ENCODE measurements around the gene DNAJB8.
A peak's percentile ranks its signal among the peaks of the same experiment; 100 is the strongest.

The DNAJB8 gene

DNA sequence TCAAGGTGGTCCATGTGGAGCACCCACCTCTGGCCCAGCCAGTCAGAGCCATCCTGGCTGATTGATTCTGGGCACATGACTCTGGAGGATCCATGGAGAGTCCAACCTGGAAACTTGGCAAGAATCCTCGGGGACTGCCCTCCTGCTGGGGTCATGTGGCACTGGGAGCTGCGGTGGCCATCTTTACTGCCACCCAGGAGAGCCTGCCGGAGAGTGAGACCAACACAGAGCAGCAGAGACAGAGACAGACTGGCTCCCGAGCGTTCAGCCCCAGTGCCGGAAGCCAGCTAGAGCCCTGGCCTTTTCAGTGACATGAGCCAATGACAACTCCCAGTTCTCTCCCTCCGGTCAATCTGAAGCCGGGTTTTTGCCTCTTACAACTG, 37.8 kb upstream of the DNAJB8 start:
- no peak overlapping the region for H3K4me3 ChIP-seq (ENCODE audit: low read depth, low read length)
- DNase-seq (ENCODE audit: low read depth), result no peak
- TF ChIP-seq, protein P1, sequence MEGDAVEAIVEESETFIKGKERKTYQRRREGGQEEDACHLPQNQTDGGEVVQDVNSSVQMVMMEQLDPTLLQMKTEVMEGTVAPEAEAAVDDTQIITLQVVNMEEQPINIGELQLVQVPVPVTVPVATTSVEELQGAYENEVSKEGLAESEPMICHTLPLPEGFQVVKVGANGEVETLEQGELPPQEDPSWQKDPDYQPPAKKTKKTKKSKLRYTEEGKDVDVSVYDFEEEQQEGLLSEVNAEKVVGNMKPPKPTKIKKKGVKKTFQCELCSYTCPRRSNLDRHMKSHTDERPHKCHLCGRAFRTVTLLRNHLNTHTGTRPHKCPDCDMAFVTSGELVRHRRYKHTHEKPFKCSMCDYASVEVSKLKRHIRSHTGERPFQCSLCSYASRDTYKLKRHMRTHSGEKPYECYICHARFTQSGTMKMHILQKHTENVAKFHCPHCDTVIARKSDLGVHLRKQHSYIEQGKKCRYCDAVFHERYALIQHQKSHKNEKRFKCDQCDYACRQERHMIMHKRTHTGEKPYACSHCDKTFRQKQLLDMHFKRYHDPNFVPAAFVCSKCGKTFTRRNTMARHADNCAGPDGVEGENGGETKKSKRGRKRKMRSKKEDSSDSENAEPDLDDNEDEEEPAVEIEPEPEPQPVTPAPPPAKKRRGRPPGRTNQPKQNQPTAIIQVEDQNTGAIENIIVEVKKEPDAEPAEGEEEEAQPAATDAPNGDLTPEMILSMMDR (conservative IDR thresholded peaks at IDR 0.05; ENCODE audit: low read depth, low read length), result no peak

DNA sequence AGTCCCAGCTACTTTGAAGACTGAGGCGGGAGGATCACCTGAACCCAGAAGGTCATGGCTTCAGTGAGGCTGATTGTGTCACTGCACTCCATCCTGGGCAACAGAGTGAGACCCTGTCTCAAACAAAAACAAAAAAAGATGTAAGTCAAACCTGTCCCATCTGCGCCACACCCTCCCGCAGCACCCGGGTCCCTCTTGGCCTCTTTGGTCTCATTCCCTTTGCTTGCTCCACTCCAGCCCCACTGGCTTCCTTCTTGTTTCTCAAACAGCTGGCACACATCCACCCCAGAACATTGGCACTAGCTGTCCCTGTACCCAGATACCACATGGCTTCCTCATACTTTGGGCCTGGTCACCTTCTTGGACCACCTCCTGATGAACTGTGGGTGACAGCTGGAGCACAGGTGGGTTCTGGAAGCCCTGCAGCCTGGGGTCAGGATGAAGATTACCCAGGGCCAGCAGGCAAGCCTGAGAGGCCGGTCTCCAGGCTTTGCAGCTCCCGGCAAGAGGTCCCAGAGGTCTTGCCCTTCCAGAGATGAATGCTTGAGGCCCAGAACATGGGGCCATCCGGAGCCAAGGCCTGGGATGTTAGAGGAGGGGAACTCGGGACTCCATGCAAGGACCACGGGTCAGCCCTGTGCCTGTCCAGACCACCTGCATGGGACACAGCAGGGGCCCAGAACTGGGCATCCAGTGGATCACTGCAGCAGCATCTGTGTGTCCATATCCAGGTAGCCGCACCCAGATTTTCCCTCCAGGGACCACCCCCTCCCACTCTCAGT, 37.3 kb upstream of the DNAJB8 start:
- no peak for DNase-seq (ENCODE audit: low read depth)
- H3K4me3 ChIP-seq (ENCODE audit: low read depth, low read length), result no peak overlapping the region
- TF ChIP-seq, protein P1 (conservative IDR thresholded peaks at IDR 0.05; ENCODE audit: low read depth, low read length), result no peak

DNA sequence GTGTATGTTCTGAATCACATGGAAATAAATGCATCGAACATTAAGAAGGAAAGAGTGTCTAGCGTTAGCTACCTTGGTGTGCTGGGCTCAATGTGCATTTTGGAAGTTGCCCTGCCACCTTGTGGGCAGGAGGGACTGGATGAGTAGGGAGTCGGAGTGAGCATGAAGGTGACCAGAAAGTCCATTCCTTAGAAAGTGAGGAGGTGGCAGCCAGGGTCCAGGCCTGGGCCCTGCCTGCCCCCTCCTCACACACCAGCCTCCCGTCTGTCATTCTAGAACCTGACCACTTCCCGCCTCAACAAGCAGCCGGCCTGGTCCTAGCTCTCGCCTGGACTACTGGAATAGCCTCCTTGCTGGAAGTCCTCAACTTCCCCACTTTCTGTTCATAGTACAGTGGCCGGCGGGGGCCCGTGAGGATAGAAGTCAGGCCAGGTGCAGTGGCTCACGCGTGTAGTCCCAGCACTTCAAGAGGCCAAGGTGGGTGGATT, 36.5 kb upstream of the DNAJB8 start:
- TF ChIP-seq, protein P1 (conservative IDR thresholded peaks at IDR 0.05; ENCODE audit: low read depth, low read length), result peak; percentile 39
- peak; percentile 17 for DNase-seq (ENCODE audit: low read depth)
- no peak overlapping the region for H3K4me3 ChIP-seq (ENCODE audit: low read depth, low read length)

DNA sequence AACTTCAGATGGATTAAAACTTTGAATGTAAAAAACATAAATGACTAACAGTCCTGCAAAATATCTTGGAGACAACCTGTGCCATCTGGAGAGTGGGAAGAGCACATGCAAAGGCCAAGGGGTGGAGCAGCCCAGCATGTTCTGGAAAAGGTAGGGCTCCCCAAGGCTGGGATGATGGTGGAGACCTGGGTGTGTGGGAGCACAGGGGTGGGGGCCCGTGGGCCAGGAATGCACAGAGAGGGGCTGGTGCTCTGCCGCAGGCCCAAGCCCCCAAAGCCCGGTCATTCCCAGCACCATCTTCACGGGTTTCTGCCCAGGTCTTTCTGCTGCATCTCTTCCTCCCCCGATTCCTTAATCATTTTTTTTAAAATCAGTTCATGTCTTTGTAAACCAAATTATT, 36.0 kb upstream of the DNAJB8 start:
- no peak overlapping the region for H3K4me3 ChIP-seq (ENCODE audit: low read depth, low read length)
- no peak for DNase-seq (ENCODE audit: low read depth)
- TF ChIP-seq, protein P1 (conservative IDR thresholded peaks at IDR 0.05; ENCODE audit: low read depth, low read length), result no peak

DNA sequence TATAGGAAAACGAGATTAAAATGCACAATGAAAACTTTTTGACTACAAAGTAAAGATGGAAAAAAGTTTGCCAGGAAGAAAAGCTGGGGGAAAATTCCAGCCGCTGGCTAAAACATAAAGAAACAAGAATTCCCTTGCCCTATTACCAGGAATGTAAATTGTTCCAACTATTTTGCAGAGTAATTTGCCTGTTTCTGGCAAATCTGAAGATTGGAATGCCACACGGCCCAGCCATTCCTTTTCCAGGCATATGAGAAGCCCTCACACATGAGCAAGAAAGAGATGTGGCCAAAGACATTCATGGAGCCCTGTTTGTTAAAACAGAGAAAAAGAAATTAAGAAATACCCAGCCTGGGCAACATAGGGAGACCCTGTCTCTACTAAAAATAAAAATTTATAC, 34.7 kb upstream of the DNAJB8 start:
- no peak for DNase-seq (ENCODE audit: low read depth)
- TF ChIP-seq, protein P1 (conservative IDR thresholded peaks at IDR 0.05; ENCODE audit: low read depth, low read length), result no peak

DNA sequence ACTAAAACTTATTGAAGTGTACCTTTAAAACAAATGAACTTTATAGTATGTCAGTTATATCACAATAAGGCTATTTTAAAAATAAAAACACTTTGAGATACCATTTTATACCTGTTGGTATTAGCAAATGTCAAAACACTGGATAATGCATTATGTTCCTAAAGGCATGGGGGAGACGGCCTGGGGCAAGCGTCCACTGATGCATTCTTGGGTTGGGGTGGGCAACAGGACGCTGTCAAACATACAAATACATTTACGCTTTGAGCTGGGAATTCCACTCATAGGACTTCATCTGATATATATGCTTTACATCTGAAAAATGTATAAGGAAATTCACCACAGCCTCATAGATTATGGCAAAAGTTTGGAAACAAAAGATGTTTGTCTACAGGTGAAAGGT, 33.9 kb upstream of the DNAJB8 start:
- DNase-seq (ENCODE audit: low read depth), result no peak
- TF ChIP-seq, protein P1 (conservative IDR thresholded peaks at IDR 0.05; ENCODE audit: low read depth, low read length), result no peak
- no peak overlapping the region for H3K4me3 ChIP-seq (ENCODE audit: low read depth, low read length)

More for the DNA sequence above, 34.7 kb upstream of the DNAJB8 start:
- H3K4me3 ChIP-seq (ENCODE audit: low read depth, low read length), result no peak overlapping the region
